ENCODE results near the gene KLK13.

KLK13 gene

GRCh38 chr19:51020988-51021651, 43.8 kb downstream of the KLK13 start:
- no peak for DNase-seq (ENCODE audit: low read depth in 2 of 3, low spot score in 1 of 3)

DNA sequence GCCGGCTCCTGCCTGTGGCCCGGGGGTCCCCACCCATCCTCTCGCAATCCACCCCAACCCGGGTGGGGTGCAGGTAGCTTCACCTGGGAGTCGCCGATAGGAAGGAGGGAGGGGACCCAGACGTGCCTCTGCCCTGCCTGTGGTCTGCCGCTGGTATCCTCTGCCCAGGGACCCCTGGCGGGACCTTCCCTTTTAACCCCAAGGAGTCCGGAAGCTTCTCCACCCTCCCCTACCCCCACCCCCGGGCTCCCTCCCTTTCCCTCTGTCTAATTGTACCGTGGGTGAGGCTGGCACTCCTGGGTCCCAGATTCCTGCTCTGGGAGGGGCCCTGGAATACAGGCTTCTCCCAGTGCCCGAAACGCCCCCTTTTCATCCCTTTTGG, 45.4 kb downstream of the KLK13 start, which contains the start of gene KLK10:
Gene KLK10 (minus strand): TSS at position 166 of the 382 bp plus-strand sequence. CDS start 579 bp downstream, outside the sequence.
- DNase-seq (ENCODE audit: low read depth in 2 of 3, low spot score in 1 of 3), result no peak

GRCh38 chr19:51018745-51019543, 45.9 kb downstream of the KLK13 start:
- no peak for DNase-seq (ENCODE audit: low read depth in 2 of 3, low spot score in 1 of 3)

GRCh38 chr19:51016798-51017683, 47.9 kb downstream of the KLK13 start:
- DNase-seq (ENCODE audit: low read depth in 2 of 3, low spot score in 1 of 3), result peak; percentile 52 to 55 (median 53)

GRCh38 chr19:51015691-51016267, 49.1 kb downstream of the KLK13 start:
- DNase-seq (ENCODE audit: low read depth in 2 of 3, low spot score in 1 of 3), result no peak

DNA sequence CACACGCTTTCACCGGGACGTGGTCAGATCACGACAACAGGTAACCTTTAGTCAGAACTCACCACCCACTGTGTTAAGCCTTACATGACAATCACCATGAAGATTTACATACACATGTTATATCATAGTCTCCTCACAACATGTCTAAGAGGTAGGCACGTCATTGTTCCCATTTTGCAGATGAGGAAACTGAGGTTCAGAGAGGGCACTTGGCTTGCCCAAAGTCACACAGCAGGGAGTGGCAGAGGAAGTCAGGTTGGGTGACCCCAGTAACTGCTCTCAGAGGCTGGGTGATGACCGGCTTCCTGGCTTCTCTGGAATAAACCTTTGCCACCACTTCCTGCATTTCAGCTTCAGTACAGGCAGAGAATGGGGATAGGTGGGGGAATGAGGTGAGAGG, 50.6 kb downstream of the KLK13 start:
- DNase-seq (ENCODE audit: low read depth in 2 of 3, low spot score in 1 of 3), result no peak

GRCh38 chr19:51012661-51013190, 52.2 kb downstream of the KLK13 start:
- DNase-seq (ENCODE audit: low read depth in 2 of 3, low spot score in 1 of 3), result no peak

- DNase-seq (ENCODE audit: low read depth in 2 of 3, low spot score in 1 of 3), result no peak
Observed at GRCh38 chr19:51010066-51010795, 54.7 kb downstream of the KLK13 start.

GRCh38 chr19:51009061-51009891, 55.6 kb downstream of the KLK13 start:
- DNase-seq (ENCODE audit: low read depth in 2 of 3, low spot score in 1 of 3), result no peak

GRCh38 chr19:51007488-51007887, 57.4 kb downstream of the KLK13 start:
- DNase-seq (ENCODE audit: low read depth in 2 of 3, low spot score in 1 of 3), result no peak

GRCh38 chr19:51006406-51006805, 58.5 kb downstream of the KLK13 start:
- DNase-seq (ENCODE audit: low read depth in 2 of 3, low spot score in 1 of 3), result no peak
